GM12873 (cell line): ENCODE measurements around the gene BABAM1.

Source experiments
- TF ChIP-seq, protein P1 (sequence below): IDR thresholded peaks from 2 replicates; pipeline ENCODE4 v1.5.1; 2012; ENCODE audit warnings: low read depth, mild to moderate bottlenecking, moderate library complexity, low read length, control low read depth; ENCODE audit not compliant: insufficient read depth; ENCODE audit errors: missing control alignments

The BABAM1 gene

DNA sequence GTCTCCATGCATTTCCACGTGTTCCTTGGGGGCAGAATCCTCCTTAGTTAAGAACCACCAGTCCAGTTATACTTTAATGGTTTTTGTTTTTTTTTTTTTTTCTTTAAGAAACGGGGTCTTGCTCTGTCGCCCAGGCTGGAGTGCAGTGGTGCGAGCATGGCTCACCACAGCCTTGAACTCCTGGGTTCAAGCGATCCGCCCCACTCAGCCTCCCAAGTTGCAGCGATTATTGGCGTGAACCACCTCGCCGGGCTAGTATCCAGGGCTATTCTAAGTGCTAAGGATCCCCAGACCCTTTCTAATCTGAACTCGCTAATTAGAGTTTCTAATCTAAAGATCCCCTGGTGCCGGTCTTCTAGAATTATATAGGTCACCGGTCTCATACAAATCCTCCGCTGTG, 26.4 kb downstream of the BABAM1 start:
- TF ChIP-seq, protein P1, sequence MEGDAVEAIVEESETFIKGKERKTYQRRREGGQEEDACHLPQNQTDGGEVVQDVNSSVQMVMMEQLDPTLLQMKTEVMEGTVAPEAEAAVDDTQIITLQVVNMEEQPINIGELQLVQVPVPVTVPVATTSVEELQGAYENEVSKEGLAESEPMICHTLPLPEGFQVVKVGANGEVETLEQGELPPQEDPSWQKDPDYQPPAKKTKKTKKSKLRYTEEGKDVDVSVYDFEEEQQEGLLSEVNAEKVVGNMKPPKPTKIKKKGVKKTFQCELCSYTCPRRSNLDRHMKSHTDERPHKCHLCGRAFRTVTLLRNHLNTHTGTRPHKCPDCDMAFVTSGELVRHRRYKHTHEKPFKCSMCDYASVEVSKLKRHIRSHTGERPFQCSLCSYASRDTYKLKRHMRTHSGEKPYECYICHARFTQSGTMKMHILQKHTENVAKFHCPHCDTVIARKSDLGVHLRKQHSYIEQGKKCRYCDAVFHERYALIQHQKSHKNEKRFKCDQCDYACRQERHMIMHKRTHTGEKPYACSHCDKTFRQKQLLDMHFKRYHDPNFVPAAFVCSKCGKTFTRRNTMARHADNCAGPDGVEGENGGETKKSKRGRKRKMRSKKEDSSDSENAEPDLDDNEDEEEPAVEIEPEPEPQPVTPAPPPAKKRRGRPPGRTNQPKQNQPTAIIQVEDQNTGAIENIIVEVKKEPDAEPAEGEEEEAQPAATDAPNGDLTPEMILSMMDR, result no peak

DNA sequence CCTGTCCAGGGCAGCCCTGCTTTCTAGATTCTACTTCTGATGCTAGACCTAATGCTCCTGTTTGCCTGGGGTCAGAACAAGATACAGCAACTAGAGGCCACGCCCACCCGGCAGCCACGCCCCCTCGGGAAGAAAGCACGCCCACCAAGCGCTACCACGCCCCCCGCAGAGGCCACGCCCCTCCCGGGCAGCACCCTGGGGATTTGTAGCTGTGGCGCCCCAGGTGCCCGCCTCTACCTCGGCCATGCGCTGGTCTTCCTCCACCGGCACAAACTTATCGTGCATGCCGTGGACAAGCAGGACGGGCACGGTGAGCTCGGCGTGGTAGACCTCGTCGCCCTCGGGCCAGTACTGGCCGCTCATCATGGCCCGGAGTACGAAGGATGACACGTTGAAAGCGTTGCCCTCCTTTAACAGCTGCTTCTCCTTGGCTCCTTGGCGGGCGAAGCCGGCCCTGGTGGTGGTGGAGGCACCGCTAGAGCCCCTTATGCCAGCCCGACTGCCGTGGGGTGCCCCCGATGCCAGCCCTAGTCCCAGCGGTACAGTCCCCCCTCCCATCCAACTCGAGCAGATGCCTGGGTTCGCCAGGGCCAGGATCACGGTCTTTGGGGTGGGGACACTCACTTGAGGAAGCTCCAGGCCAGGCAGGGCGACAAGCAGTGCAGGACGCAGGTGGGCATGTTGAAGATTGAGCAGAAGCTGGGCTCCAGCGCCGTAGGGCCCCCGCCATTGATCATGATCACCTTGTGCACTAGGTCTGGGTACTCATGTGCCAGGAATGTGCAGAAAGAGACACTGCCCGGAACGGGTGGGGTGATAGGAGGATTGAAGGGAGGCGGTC, 27.0 kb downstream of the BABAM1 start:
- TF ChIP-seq, protein P1, result no peak

DNA sequence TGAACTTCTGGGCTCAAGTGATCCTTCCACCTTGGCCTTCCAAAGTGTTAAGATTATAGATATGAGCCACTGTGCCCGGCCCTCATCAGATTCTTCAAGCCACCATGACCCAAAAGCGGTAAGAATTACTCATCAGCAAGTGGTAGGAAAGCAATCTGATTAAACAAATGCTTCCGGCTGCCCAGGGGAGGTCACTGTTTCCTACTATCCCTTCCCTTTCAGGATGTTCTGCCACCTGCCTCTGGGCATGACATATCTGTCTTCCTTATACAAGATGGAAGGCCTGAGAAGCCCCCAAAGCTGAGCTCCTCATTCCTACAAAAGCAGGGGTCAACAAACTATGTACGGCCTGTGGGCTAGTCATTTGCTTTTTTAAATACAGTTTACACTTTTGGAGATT, 29.0 kb downstream of the BABAM1 start:
- TF ChIP-seq, protein P1, result no peak

DNA sequence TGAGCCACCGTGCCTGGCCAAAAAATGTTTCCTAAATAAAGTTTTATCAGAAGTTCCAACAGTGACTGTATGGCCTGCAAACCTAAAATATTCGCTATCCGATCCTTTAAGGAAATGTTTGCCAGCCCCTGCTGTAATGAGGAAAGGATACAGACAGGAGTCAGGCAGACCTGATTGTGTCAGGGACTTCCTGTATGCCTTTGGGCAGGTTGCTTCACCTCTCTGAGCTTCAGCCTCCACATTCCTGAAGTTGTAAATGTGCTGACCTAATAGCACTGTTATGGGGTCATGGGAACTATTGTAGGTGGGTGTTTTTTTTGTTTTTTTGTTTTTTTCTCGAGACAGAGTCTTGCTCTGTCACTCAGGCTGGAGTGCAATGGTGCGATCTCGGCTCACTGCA, 29.7 kb downstream of the BABAM1 start:
- TF ChIP-seq, protein P1, result no peak

DNA sequence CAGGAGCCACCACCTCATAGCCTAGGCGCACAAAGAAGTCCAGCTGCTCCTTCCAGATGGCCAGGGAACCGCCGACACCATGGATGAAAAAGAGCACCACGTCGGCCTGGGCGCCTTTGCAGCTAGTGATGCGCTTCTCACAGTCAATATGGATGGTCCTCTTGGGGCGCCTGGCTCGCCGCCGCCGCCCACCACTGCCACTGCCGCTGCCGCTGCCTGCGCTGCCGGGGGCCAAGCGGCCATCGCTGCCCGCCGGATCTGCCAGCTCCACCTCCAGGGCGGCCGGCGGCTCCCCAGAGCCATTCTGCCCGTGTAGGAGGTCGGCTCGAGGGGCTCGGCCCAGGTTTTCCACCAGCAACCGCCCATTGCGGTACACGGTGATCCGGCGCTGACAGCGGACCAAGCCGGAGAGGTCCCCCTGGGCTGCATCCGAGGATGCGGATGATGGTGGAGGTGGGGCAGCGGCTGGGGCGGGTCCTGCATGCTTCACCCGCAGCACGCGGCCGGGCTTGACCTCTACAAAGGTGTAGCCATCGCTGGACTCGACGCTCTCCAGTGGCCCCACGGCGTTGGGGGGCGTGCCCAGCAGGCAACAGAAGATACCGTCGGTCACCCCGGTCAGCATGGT, 33.9 kb downstream of the BABAM1 start:
- TF ChIP-seq, protein P1, result no peak

DNA sequence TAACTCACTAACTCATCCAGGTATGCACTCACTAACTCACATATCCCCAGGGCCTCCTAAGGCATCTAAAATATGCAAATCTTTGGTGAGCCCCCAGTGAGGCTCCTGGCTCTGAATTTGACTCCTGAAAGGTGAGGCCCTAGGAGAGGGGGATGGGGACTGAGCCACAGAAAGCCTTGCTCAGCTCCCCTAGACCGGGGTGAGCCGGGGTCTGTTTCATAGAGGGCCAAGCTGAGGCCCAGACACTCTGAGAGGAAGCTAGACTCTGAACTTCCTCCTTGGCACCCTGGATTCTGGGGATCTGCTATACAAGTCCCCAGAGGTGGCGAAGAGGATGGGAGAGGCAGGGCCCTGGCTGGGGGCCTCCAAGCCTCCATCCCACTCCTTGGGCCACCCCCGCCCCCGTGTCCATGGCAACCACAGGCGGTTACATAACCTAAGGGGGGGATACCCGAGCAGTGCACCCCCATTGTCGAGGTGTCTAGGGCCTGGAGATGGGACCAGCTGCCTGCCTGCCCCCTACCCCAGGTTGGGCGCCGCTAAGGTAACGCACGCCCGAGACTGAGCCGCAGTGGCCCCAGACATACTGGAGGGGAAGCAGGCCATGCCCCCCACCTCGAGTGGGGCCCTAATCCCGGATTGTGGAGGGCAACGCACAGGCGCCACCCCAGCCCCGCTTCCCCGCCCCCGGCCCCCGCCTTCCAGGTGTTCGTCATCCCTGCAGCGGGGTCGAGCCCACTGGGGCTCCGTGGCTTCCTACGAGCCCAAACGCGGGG, 35.3 kb downstream of the BABAM1 start:
- TF ChIP-seq, protein P1, result no peak

DNA sequence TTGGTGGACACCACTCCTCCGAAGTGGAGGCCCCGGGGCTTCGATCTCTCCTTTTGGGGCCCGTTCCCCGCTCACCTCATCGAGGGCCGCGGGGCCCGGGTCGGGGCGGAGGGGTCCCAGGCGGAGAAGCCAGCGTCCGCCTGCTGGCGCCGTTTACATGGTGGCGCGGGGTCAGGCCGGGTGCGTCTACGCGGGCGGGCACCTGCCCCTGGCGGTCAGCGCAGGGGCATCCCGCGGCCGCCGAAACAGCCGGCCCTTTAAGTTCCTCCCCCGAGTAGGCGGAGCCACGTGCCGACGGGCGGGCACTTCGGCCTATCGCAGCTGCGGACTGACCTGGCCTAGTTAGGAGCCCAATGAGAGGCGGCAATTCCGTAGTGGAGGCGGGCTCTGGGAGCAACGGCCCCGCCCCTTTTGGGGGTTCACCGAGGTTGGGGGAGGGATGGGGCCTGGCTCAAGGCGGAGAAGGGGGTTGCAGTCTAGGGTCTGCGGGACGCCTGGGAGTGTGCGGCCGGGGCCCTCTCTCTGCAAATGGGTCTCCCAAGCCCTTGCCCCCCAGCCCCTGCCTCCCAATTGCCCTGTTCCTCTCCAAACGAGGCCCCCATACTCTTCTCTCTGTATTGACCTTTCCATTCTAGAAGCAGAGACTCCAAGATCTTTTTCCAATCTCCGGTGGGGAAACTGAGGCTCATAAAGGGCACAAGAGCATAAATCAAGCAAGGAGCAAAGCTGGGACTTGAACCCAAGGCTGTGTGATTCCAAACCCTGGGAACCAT, 36.1 kb downstream of the BABAM1 start, which contains the start of gene ABHD8:
TSS of gene ABHD8 (minus strand) at position 259 of the 773 bp plus-strand sequence. CDS start 1,809 bp downstream, outside the sequence.
- TF ChIP-seq, protein P1, result peak; percentile 46
